ENCODE data around the gene PAK4. TPM values are rescaled to one million over a fixed set of nuclear protein-coding genes. Genes with fewer than 3 reads are reported as not detected.

The PAK4 gene
- total RNA-seq, 2 experiments from 2014 or later, result 9.8 to 11.5 TPM

- no peak for TF ChIP-seq CTCF (IDR thresholded peaks at IDR 0.05)
- H3K9me3 Mint-ChIP-seq, result no peaks in the 10 kb centered on the region
- intact Hi-C loops (cut with micrococcal nuclease), result no loop called here
- no peaks in the 10 kb centered on the region for H3K36me3 Mint-ChIP-seq (ENCODE audit: low read depth)
- ChIA-PET POLR2A (no interaction called here), CTCF (interaction anchor here (1.0 kb wide), 1 partner anchor 43 kb away, joined by 3 read pairs; no protein-coding TSS in a partner anchor)
- no peak overlapping the region for H3K4me3 Mint-ChIP-seq
- DNase-seq, result no peak
- no peak for ATAC-seq
- H3K4me1 Mint-ChIP-seq (ENCODE audit: low read depth), result peaks cover 18% of the 10 kb centered on the region
- no peak overlapping the region for H3K27ac Mint-ChIP-seq
- H3K27me3 Mint-ChIP-seq, result no peaks in the 10 kb centered on the region
Measured at GRCh38 chr19:39154100-39154628, 28.6 kb downstream of the PAK4 start.

- Mint-ChIP-seq H3K27ac (no peak overlapping the region), H3K4me1 (ENCODE audit: low read depth) (peaks cover 18% of the 10 kb centered on the region), H3K4me3 (no peak overlapping the region), H3K9me3 (no peaks in the 10 kb centered on the region), H3K27me3 (no peaks in the 10 kb centered on the region), H3K36me3 (ENCODE audit: low read depth) (no peaks in the 10 kb centered on the region)
- ChIA-PET POLR2A (no interaction called here), CTCF (no interaction called here)
- DNase-seq, result no peak
- intact Hi-C loops (cut with micrococcal nuclease), result no loop called here
- no peak for TF ChIP-seq CTCF (IDR thresholded peaks at IDR 0.05)
- no peak for ATAC-seq
Measured at GRCh38 chr19:39154629-39155100, 29.1 kb downstream of the PAK4 start.

GRCh38 chr19:39155114-39155700, 29.6 kb downstream of the PAK4 start:
- no peak for ATAC-seq
- ChIA-PET POLR2A (interaction anchor here (0.9 kb wide), 1 partner anchor 10 kb away, joined by 3 read pairs; no protein-coding TSS in a partner anchor), CTCF (no interaction called here)
- Mint-ChIP-seq H3K4me1 (ENCODE audit: low read depth) (peaks cover 18% of the 10 kb centered on the region), H3K36me3 (ENCODE audit: low read depth) (no peaks in the 10 kb centered on the region), H3K27ac (no peak overlapping the region), H3K27me3 (no peaks in the 10 kb centered on the region), H3K4me3 (no peak overlapping the region), H3K9me3 (no peaks in the 10 kb centered on the region)
- intact Hi-C loops (cut with micrococcal nuclease), result no loop called here
- no peak for TF ChIP-seq CTCF (IDR thresholded peaks at IDR 0.05)
- DNase-seq, result no peak

- ATAC-seq (no peak), DNase-seq (no peak)
- no peak for TF ChIP-seq CTCF (IDR thresholded peaks at IDR 0.05)
- Mint-ChIP-seq H3K9me3 (no peaks in the 10 kb centered on the region), H3K4me1 (ENCODE audit: low read depth) (peaks cover 18% of the 10 kb centered on the region), H3K4me3 (no peak overlapping the region), H3K36me3 (ENCODE audit: low read depth) (no peaks in the 10 kb centered on the region), H3K27ac (no peak overlapping the region), H3K27me3 (no peaks in the 10 kb centered on the region)
- intact Hi-C loops (cut with micrococcal nuclease), result no loop called here
- ChIA-PET CTCF (no interaction called here), POLR2A (interaction anchor here (0.9 kb wide), 1 partner anchor 11 kb away, joined by 3 read pairs; no protein-coding TSS in a partner anchor)
Measured at GRCh38 chr19:39155741-39156140, 30.2 kb downstream of the PAK4 start.

Measured in activated CD8-positive, alpha-beta T cell treated with anti-CD3 and anti-CD28 coated beads for 36 hours (primary cell).